K562 (cell line): ENCODE results near the gene ZCCHC14. TPM values are rescaled to one million over a fixed set of nuclear protein-coding genes. Genes with fewer than 3 reads are reported as not detected.

Source experiments
- BCOR ChIP-seq: fragments of 450-650 bp; IDR thresholded peaks from 2 replicates; pipeline ENCODE4 v1.6.1; 2016
- CBFA2T2 ChIP-seq: fragments of 450-650 bp; conservative IDR thresholded peaks from 2 replicates; pipeline ENCODE4 v1.6.1; 2017; ENCODE audit warnings: mild to moderate bottlenecking
- DDX20 ChIP-seq: fragments of 450-650 bp; IDR thresholded peaks from 2 replicates; pipeline ENCODE4 v1.6.1; 2016; ENCODE audit warnings: missing genetic modification characterization, low read depth, mild to moderate bottlenecking, missing compliant biosample characterization, moderate library complexity
- ETV5 ChIP-seq: sonication (generic); formaldehyde crosslinking; IDR thresholded peaks from 2 replicates; pipeline ENCODE4 v1.4.0; 2020; ENCODE audit warnings: low read depth, mild to moderate bottlenecking, missing genetic modification reagents
- HDGF ChIP-seq: fragments of 450-650 bp; IDR thresholded peaks from 2 replicates; pipeline ENCODE4 v1.6.1; 2016
- HNRNPH1 ChIP-seq: fragments of 200-400 bp; formaldehyde crosslinking; optimal IDR thresholded peaks from 2 replicates; pipeline ENCODE3; 2017; ENCODE audit warnings: low read depth, mild to moderate bottlenecking, low read length, moderate library complexity
- KDM2B ChIP-seq: fragments of 250-450 bp; sonication (Bioruptor Pico); IDR thresholded peaks from 2 replicates; pipeline ENCODE4 v1.8.0; 2021; ENCODE audit warnings: mild to moderate bottlenecking, moderate library complexity
- MIER1 ChIP-seq: fragments of 450-650 bp; IDR thresholded peaks from 2 replicates; pipeline ENCODE4 v1.6.1; 2016; ENCODE audit warnings: antibody characterized with exemption, mild to moderate bottlenecking, low read depth
- POLR2G ChIP-seq: fragments of 200-400 bp; formaldehyde crosslinking; IDR thresholded peaks from 2 replicates; pipeline ENCODE4 v1.6.1; 2017; ENCODE audit warnings: low read depth, mild to moderate bottlenecking, antibody characterized with exemption, low read length, moderate library complexity
- PTBP1 ChIP-seq: fragments of 200-400 bp; formaldehyde crosslinking; IDR thresholded peaks from 2 replicates; pipeline ENCODE4 v1.6.1; 2017; ENCODE audit warnings: low read depth, low read length
- RBM39 ChIP-seq: fragments of 200-400 bp; formaldehyde crosslinking; optimal IDR thresholded peaks from 2 replicates; pipeline ENCODE3; 2018; ENCODE audit warnings: low read depth, low read length
- ZBTB33 ChIP-seq: sonication (generic); formaldehyde crosslinking; IDR thresholded peaks from 2 replicates; pipeline ENCODE4 v1.8.1; 2023; ENCODE audit warnings: mild to moderate bottlenecking, missing genetic modification reagents
- ZNF518B ChIP-seq: fragments of 250-450 bp; sonication (Bioruptor Pico); IDR thresholded peaks from 2 replicates; pipeline ENCODE4 v1.5.0; 2021; ENCODE audit warnings: mild to moderate bottlenecking, moderate library complexity
- ZNF76 ChIP-seq: fragments of 250-450 bp; sonication (Bioruptor Pico); IDR thresholded peaks from 2 replicates; pipeline ENCODE4 v1.4.0; 2020; ENCODE audit warnings: mild to moderate bottlenecking, moderate library complexity, borderline replicate concordance
- polyA plus RNA-seq, 8 experiments: library from polyadenylated mRNA; depleted of rRNA in 4 of 8; stranded (reverse) in 5 of 8; unstranded in 3 of 8; fragments of >200 nt; fragmentation: Nextera tagmentation in 2 of 8; fragmentation: Illumina TruSeq in 1 of 8; extraction: Ambion mirVana in 2 of 8; extraction: Trizol in 1 of 8; gene quantifications; 2 replicates each; pipeline versions ENCODE4 v1.2.1 to v1.2.3, GENCODE V29; 2011 to 2014; ENCODE audit warnings: inconsistent platforms in 1 of 8, missing spikeins in 1 of 8
- total RNA-seq, 7 experiments: library from RNA; depleted of rRNA in 6 of 7; stranded (reverse); fragments of >200 nt in 6 of 7; fragmentation: Illumina TruSeq in 2 of 7; extraction: Trizol in 2 of 7; gene quantifications; 2 replicates each; pipeline versions ENCODE4 v1.2.1 to v1.2.3, GENCODE V29; 2011 to 2021; ENCODE audit warnings: low replicate concordance in 1 of 7
- TF ChIP-seq, protein P1 (sequence below): sonication (generic); formaldehyde crosslinking; IDR thresholded peaks from 2 replicates; pipeline ENCODE4 v1.8.0; 2023; ENCODE audit warnings: mild to moderate bottlenecking, missing genetic modification reagents
- TF ChIP-seq, protein P2 (sequence below): fragments of 250-450 bp; sonication (Bioruptor Pico); IDR thresholded peaks from 2 replicates; pipeline ENCODE4 v1.8.0; 2022; ENCODE audit warnings: inconsistent platforms, mild to moderate bottlenecking, moderate library complexity, borderline replicate concordance
- TF ChIP-seq, protein P3 (sequence below): fragments of 450-650 bp; formaldehyde crosslinking; IDR thresholded peaks from 2 replicates; pipeline ENCODE4 v1.4.0; 2020; ENCODE audit warnings: mild to moderate bottlenecking

Gene ZCCHC14
- total and polyA plus RNA-seq, 9 of the 15 experiments (the other 6 are each of a cell fraction or from before 2014, with no cell fraction given), result 1.5 to 12.4 (median 2.9) TPM

DNA sequence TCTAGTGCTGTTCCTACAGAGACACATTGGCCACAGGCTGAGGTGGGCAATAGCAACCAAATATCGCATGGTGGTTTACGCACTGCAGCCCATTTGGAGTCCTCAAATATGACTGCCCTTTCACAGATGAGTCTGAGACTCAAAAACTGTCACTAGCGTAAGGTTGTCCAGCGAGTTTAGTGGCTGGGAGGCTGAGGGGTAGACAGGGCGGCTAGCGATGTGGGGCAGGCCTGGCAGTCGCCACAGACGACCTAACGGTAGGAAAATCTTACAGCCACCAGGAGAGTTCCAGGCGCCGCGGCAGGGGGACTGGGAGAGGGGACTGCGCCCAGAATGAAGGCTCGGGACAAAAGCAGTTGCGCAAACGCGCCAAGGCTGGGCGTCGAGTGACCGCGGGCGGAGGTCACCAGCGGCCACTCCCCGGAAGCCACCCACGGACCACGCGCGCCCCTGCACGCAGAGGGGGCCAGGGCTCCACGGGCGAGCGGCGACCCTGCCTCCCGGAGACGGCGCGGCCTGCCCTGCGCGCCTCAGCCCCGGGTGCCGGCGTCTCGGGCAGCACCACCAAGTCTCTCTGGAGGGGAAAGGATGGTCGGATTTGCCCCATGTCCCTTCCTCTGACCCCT, 101.4 kb downstream of the ZCCHC14 start (continued):
- TF ChIP-seq, protein P1, sequence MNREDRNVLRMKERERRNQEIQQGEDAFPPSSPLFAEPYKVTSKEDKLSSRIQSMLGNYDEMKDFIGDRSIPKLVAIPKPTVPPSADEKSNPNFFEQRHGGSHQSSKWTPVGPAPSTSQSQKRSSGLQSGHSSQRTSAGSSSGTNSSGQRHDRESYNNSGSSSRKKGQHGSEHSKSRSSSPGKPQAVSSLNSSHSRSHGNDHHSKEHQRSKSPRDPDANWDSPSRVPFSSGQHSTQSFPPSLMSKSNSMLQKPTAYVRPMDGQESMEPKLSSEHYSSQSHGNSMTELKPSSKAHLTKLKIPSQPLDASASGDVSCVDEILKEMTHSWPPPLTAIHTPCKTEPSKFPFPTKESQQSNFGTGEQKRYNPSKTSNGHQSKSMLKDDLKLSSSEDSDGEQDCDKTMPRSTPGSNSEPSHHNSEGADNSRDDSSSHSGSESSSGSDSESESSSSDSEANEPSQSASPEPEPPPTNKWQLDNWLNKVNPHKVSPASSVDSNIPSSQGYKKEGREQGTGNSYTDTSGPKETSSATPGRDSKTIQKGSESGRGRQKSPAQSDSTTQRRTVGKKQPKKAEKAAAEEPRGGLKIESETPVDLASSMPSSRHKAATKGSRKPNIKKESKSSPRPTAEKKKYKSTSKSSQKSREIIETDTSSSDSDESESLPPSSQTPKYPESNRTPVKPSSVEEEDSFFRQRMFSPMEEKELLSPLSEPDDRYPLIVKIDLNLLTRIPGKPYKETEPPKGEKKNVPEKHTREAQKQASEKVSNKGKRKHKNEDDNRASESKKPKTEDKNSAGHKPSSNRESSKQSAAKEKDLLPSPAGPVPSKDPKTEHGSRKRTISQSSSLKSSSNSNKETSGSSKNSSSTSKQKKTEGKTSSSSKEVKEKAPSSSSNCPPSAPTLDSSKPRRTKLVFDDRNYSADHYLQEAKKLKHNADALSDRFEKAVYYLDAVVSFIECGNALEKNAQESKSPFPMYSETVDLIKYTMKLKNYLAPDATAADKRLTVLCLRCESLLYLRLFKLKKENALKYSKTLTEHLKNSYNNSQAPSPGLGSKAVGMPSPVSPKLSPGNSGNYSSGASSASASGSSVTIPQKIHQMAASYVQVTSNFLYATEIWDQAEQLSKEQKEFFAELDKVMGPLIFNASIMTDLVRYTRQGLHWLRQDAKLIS (CRISPR knock-in tag), result 0 out of 2 replicates have a peak, but pooled peaks have one; percentile 84
- TF ChIP-seq, protein P2, sequence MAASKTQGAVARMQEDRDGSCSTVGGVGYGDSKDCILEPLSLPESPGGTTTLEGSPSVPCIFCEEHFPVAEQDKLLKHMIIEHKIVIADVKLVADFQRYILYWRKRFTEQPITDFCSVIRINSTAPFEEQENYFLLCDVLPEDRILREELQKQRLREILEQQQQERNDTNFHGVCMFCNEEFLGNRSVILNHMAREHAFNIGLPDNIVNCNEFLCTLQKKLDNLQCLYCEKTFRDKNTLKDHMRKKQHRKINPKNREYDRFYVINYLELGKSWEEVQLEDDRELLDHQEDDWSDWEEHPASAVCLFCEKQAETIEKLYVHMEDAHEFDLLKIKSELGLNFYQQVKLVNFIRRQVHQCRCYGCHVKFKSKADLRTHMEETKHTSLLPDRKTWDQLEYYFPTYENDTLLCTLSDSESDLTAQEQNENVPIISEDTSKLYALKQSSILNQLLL (CRISPR knock-in tag), result no peak
- TF ChIP-seq MIER1, result no peak
- no peak for TF ChIP-seq ZNF518B
- TF ChIP-seq ZNF76 (CRISPR knock-in tag), result no peak
- no peak for TF ChIP-seq KDM2B (CRISPR knock-in tag)
- TF ChIP-seq PTBP1, result no peak
- TF ChIP-seq ETV5, result peak; percentile 64; the same call in 1 of the 2 replicates
- no peak for TF ChIP-seq CBFA2T2
- TF ChIP-seq HNRNPH1, result no peak
- no peak for TF ChIP-seq DDX20 (tag)
- TF ChIP-seq ZBTB33, result no peak
- TF ChIP-seq HDGF, result no peak
- TF ChIP-seq POLR2G, result no peak
- TF ChIP-seq, protein P3, sequence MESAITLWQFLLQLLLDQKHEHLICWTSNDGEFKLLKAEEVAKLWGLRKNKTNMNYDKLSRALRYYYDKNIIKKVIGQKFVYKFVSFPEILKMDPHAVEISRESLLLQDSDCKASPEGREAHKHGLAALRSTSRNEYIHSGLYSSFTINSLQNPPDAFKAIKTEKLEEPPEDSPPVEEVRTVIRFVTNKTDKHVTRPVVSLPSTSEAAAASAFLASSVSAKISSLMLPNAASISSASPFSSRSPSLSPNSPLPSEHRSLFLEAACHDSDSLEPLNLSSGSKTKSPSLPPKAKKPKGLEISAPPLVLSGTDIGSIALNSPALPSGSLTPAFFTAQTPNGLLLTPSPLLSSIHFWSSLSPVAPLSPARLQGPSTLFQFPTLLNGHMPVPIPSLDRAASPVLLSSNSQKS, result no peak
- no peak for TF ChIP-seq RBM39
- TF ChIP-seq BCOR, result no peak
